22Rv1 (cell line): ENCODE data around the gene ATP6V0E2.
"Not testable (repeated sequence)": the region's sequence is repeated elsewhere in the genome, so short reads cannot be mapped to it uniquely, and the experiment has no call there.

ENCODE experiments used
- H3K27ac ChIP-seq: fragments of 450-650 bp; 2 replicates; pipeline ENCODE4 v1.5.1; 2017
- CTCF ChIP-seq: fragments of 450-650 bp; IDR thresholded peaks from 2 replicates; pipeline ENCODE4 v1.5.1; 2017; ENCODE audit warnings: mild to moderate bottlenecking
- ZFX ChIP-seq: fragments of 450-650 bp; IDR thresholded peaks from 2 replicates; pipeline ENCODE4 v1.6.1; 2017; ENCODE audit warnings: antibody characterized with exemption, borderline replicate concordance

ATP6V0E2 gene

GRCh38 chr7:149886018-149886415 lies 12.2 kb downstream of the ATP6V0E2 start:
- no peak overlapping the region for H3K27ac ChIP-seq
- TF ChIP-seq CTCF (no peak), ZFX (no peak)

GRCh38 chr7:149887311-149887710 lies 13.5 kb downstream of the ATP6V0E2 start:
- H3K27ac ChIP-seq = no peak overlapping the region
- TF ChIP-seq ZFX (no peak), CTCF (no peak)

GRCh38 chr7:149890715-149891114 lies 16.9 kb downstream of the ATP6V0E2 start:
- H3K27ac ChIP-seq = not testable (repeated sequence)

- H3K27ac ChIP-seq = not testable (repeated sequence)
Measured at GRCh38 chr7:149894957-149895356, 21.2 kb downstream of the ATP6V0E2 start.

- H3K27ac ChIP-seq = not testable (repeated sequence)
Measured at GRCh38 chr7:149907776-149908376, 34.1 kb downstream of the ATP6V0E2 start.

- H3K27ac ChIP-seq = not testable (repeated sequence)
Measured at GRCh38 chr7:149910219-149910618, 36.5 kb downstream of the ATP6V0E2 start.

GRCh38 chr7:149912126-149912525 lies 38.4 kb downstream of the ATP6V0E2 start:
- H3K27ac ChIP-seq = not testable (repeated sequence)

- not testable (repeated sequence) for H3K27ac ChIP-seq
Measured at GRCh38 chr7:149926414-149926813, 52.6 kb downstream of the ATP6V0E2 start.
